Astrocyte (in vitro differentiated cells and primary cell): Measurements from ENCODE around the gene STK31.

Source experiments
- EZH2 ChIP-seq: IDR thresholded peaks from 2 replicates; pipeline ENCODE4 v1.6.1; 2012; ENCODE audit warnings: mild to moderate bottlenecking, low read length, inconsistent platforms; ENCODE audit not compliant: insufficient read depth
- TF ChIP-seq, protein P1 (sequence below): IDR thresholded peaks from 2 replicates; pipeline ENCODE4 v1.5.1; 2011; ENCODE audit warnings: low read depth, mild to moderate bottlenecking, inconsistent platforms, low read length, moderate library complexity; ENCODE audit not compliant: insufficient read depth

GRCh38 chr7:23680414-23681405 lies 29.3 kb upstream of the STK31 start:
- TF ChIP-seq, protein P1, sequence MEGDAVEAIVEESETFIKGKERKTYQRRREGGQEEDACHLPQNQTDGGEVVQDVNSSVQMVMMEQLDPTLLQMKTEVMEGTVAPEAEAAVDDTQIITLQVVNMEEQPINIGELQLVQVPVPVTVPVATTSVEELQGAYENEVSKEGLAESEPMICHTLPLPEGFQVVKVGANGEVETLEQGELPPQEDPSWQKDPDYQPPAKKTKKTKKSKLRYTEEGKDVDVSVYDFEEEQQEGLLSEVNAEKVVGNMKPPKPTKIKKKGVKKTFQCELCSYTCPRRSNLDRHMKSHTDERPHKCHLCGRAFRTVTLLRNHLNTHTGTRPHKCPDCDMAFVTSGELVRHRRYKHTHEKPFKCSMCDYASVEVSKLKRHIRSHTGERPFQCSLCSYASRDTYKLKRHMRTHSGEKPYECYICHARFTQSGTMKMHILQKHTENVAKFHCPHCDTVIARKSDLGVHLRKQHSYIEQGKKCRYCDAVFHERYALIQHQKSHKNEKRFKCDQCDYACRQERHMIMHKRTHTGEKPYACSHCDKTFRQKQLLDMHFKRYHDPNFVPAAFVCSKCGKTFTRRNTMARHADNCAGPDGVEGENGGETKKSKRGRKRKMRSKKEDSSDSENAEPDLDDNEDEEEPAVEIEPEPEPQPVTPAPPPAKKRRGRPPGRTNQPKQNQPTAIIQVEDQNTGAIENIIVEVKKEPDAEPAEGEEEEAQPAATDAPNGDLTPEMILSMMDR, result no peak
- TF ChIP-seq EZH2, result no peak
